ENCODE measurements around the gene PDXDC1.
A peak's percentile ranks its signal among the peaks of the same experiment; 100 is the strongest.
"Not testable (repeated sequence)": the region's sequence is repeated elsewhere in the genome, so short reads cannot be mapped to it uniquely, and the experiment has no call there.

PDXDC1 gene

DNA sequence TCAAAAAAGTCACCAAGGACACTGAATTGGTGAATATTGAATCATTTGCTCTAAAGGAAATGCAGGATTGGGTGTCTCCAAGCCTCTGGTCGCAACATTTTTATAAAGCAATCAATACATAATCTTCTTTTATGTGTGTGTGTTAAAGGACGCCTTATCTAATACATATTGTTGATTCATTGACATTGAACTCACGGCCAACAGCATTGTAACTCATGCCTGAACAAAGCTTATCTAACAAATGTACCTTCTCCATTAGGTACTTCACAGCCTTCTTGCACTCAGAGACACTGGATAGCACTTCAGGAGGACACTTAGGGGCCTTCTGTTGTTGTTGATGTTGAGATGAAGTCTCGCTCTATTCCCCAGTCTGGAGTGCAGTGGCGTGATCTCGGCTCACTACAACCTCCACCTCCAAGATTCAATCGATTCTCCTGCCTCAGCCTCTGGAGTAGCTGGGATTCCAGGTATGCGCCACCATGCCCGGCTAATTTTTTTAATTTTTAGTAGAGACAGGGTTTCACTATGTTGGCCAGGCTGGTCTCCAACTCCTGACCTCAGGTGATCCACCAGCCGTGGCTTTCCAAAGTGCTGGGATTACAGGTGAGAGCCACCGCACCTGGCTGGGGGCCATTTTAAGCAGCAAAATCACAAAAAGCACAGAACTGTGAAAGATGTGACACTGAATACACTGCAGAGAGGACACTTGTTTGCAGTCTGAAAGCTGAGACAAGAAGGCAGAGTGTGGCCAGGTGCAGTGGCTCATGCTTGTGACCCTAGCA lies 13.2 kb upstream of the PDXDC1 start:
- Mint-ChIP-seq H3K36me3 (no peaks in the 10 kb centered on the region), H3K4me3 (no peak overlapping the region), H3K27me3 (peaks cover 50% of the 10 kb centered on the region), H3K9me3 (no peaks in the 10 kb centered on the region), H3K27ac (no peak overlapping the region), H3K4me1 (no peaks in the 10 kb centered on the region)
- DNase-seq = no peak
- CTCF ChIA-PET = no interaction called here

DNA sequence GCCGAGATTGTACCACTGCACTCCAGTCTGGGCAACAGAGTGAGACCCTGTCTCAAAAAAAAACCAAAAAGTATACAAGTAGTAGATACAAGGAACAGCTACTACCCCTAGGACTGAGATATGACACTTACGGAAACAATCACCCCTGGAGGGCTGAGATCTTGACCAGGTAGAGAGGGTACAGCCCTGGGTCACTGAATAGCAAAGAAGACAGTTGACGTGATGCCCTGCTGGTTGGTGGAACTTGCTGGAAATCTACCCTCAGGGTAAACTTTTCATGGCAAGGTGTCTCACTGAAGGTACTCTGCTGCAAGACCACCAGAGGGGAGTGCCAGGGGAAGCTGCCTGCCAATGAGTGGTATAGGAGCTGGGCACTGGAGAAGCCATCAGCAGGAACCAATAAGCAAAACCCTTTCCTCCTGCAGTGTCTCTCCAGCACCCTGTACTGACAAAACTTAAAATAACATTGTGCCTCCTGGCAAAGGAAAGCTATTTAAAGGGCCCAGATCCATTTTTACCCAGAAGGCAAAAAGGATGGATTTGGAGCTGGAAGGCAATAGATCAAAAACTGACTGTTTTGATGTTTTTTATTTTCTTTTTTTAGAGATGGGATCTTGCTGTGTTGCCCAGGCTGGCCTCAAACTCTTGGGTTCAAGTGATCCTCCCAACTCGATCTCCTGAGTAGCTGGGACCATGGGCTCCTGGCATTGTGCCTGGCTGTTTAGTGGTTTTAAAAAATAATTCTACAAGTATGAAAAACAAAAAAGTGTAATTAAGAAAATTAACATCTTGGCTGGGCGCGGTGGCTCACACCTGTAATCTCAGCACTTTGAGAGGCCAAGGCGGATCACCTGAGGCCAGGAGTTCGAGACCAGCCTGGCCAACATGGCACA lies 11.3 kb upstream of the PDXDC1 start:
- no peaks in the 10 kb centered on the region for H3K4me1 Mint-ChIP-seq
- H3K27ac Mint-ChIP-seq = no peak overlapping the region
- CTCF ChIA-PET = interaction anchor here (0.8 kb wide), 1 partner anchor 10 kb away, joined by 3 read pairs; no protein-coding TSS in a partner anchor
- no peak for DNase-seq
- no peaks in the 10 kb centered on the region for H3K9me3 Mint-ChIP-seq
- no peaks in the 10 kb centered on the region for H3K36me3 Mint-ChIP-seq
- peaks cover 55% of the 10 kb centered on the region for H3K27me3 Mint-ChIP-seq
- no peak overlapping the region for H3K4me3 Mint-ChIP-seq

DNA sequence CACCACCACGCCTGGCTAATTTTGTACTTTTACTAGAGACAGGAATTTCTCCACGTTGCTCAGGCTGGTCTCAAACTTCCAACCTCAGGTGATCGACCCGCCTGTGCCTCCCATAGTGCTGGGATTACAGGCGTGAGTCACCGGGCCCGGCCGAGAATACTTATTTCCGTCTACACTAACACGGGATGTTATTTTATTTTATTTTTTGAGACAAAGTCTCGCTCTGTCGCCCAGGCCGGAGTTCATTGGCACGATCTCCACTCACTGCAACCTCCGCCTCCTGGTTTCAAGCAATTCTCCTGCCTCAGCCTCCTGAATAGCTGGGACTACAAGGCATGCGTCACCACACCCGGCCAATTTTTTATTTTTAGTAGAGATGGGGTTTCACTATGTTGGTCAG lies 9.5 kb upstream of the PDXDC1 start:
- Mint-ChIP-seq H3K4me3 (no peak overlapping the region), H3K27me3 (peaks cover 52% of the 10 kb centered on the region), H3K9me3 (no peaks in the 10 kb centered on the region), H3K36me3 (no peaks in the 10 kb centered on the region), H3K4me1 (no peaks in the 10 kb centered on the region), H3K27ac (no peak overlapping the region)
- CTCF ChIA-PET = no interaction called here
- no peak for DNase-seq

DNA sequence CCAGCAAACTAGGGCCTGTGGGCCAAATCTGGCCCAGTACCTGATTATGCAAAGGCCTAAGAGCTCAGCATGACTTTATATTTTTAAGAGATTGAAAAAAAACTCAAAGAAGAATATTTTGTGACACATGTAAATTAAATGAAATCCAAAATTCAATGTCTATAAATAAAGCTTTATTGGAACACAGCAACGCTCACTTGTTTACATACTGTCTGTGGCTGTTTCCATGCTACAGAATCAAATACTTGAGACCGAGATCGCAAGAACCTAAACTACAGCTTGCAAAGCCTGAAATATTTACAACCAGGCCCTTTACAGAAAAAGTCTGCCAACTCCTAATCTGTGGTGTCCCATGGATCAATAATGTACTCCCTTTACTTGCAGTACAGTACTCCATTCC lies 5.0 kb upstream of the PDXDC1 start:
- H3K36me3 Mint-ChIP-seq, DNase-seq, H3K27ac Mint-ChIP-seq, H3K9me3 Mint-ChIP-seq, H3K4me1 Mint-ChIP-seq, H3K4me3 Mint-ChIP-seq, CTCF ChIA-PET: not testable (repeated sequence)
- peaks cover 21% of the 10 kb centered on the region for H3K27me3 Mint-ChIP-seq

DNA sequence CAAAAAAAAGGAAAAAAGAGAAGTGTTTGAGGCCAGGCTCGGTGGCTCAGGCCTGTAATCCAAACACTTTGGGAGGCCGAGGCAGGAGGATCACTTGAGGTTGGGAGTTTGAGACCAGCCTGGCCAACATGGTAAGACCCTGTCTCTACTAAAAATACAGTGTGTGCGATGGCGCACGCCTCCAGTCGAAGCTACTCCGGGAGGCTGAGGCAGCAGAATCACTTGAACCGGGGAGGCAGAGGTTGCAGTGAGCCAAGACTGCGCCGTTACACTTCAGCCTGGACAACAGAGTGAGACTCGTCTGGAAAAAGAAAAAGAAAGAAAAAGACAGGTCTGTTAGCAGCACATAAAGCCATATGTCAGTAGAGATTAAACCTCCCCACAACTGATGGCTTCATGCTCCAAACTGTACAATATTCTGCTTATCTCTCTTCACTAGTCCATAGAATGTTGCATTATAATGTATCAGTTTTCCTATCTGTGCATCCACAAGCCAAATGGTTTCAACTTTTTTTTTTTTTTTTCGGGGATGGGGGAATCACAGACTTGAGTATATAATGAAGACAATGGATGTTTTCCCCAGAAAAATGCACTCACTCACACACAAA lies 3.1 kb upstream of the PDXDC1 start:
- not testable (repeated sequence) for H3K27ac Mint-ChIP-seq

DNA sequence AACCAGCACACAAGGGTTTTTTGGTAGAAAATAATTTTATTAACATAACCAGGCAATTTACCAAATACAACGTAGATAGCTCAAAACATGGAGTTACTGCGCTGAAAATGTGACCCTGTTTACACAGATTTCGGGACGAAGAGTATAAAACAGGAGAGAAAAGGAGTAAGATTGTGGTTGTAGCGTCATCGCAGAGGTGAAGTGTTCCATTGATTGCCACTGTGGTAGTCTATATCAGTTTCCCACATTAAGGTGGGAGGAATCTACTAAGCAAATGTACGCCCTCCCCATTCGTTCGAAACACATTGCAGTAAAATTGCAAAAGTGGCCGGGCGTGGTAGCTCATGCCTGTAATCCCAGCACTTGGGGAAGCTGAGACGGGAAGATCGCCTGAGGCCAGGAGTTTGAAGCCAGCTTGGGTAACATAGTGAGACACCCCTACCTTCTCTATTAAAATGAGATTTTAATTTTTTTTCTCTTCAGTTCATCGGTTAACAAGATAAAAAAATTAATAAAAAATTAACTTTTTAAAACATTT lies 972 bp upstream of the PDXDC1 start:
- not testable (repeated sequence) for H3K9me3 Mint-ChIP-seq, H3K27me3 Mint-ChIP-seq, H3K4me1 Mint-ChIP-seq, DNase-seq, H3K36me3 Mint-ChIP-seq
- Mint-ChIP-seq H3K4me3 (peak overlapping the region; percentile 89), H3K27ac (peak overlapping the region; percentile 24)
- CTCF ChIA-PET = interaction anchor here (1.0 kb wide), 1 partner anchor 11 kb away, joined by 3 read pairs; no protein-coding TSS in a partner anchor

More for the DNA sequence above, 3.1 kb upstream of the PDXDC1 start:
- H3K27me3 Mint-ChIP-seq = peaks cover 14% of the 10 kb centered on the region
- H3K36me3 Mint-ChIP-seq, H3K9me3 Mint-ChIP-seq, CTCF ChIA-PET, H3K4me1 Mint-ChIP-seq, DNase-seq, H3K4me3 Mint-ChIP-seq: not testable (repeated sequence)

DNA sequence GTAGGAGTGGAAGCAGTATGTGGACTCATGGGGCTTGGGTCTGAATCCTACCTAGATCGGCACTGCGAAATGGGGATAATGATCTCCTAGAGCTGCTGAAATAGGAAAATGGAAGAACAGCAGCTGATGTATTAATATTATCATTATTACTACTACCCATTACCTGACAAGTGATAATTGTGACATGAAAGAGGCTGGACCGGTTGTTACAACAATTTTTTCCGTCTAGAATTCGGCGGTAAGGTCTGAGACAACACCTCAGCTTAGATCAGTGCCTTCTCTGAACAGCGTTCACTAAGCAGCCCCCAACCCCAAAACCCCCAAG lies 533 bp upstream of the PDXDC1 start:
- H3K4me3 Mint-ChIP-seq = peak overlapping the region; percentile 89
- H3K27me3 Mint-ChIP-seq, DNase-seq, H3K36me3 Mint-ChIP-seq, CTCF ChIA-PET, H3K4me1 Mint-ChIP-seq, H3K9me3 Mint-ChIP-seq: not testable (repeated sequence)
- H3K27ac Mint-ChIP-seq = peak overlapping the region; percentile 86

DNA sequence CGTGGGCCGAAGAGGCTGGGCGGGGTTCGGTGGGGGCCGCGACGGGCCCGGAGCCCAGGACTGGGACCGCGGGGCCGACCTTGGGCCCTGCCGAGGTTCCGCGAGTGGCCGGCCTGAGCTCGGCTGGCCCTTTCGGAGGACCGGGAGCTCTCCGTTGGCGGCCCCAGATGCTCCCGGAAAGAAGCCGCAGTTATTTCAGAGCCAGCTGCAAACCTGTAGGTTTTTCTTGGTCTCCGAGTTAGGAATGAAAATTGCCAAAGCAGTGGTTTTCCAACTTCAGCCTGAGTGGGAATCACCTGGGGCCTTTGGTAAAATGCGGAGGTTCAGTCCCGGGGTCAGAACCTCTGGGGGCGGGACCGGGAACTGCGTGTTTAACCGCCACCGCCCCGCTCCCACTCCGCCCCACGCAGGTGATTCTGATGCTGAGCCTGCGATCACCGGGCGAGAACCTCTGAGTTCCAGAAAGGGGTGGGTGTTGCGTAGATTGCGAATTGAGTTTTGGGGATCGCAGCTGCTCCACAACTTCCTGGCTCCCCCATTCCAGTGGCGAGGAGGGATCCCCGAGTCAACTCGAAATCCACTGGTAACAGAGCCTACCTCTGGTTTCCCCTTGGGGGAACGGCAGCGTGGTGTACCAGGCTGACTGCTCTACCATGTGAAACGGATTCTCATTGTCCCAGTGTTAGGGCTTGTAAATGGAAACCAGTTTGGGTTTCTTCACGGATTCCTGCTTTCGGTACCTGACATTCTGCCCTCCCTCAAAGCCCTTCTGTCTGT lies 780 bp downstream of the PDXDC1 start:
- H3K27ac Mint-ChIP-seq = peak overlapping the region; percentile 80
- H3K9me3 Mint-ChIP-seq, H3K36me3 Mint-ChIP-seq, CTCF ChIA-PET, H3K4me1 Mint-ChIP-seq, H3K27me3 Mint-ChIP-seq: not testable (repeated sequence)
- peak; percentile 76 for DNase-seq
- peak overlapping the region; percentile 86 for H3K4me3 Mint-ChIP-seq

DNA sequence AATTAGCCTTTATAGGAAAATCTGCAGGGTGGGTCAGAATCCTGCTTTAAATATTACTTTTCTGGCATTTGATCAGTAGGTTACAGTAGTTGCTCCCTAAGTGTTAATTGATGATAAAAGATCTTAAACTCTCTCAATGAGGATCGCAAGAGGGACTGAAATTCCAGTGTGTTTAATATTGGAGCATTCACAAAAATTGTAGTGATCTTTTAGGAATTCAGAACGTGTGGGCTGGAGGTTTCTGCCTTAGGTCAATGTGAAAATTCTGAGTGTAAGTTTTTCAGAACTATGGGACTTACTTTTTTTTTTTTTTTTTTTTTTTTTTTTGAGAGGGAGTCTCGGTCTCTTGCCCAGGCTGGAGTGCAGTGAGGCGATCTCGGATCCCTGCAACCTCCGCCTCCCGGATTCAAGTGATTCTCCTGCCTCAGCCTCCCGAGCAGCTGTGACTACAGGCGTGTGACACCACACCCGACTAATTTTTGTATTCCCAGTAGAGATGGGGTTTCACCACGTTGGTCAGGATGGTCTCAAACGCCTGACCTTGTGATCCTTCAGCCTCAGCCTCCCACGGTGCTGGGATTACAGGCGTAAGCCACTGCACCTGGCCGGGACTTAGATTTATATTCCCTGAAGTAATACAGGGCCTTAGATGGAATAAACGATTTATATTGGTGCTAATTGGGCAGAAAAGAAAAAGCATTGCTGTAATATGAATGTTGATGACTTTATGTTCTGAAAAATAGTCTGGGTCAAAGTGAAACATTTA lies 2.3 kb downstream of the PDXDC1 start:
- H3K4me3 Mint-ChIP-seq, CTCF ChIA-PET, H3K27ac Mint-ChIP-seq, DNase-seq, H3K36me3 Mint-ChIP-seq, H3K27me3 Mint-ChIP-seq, H3K9me3 Mint-ChIP-seq, H3K4me1 Mint-ChIP-seq: not testable (repeated sequence)

DNA sequence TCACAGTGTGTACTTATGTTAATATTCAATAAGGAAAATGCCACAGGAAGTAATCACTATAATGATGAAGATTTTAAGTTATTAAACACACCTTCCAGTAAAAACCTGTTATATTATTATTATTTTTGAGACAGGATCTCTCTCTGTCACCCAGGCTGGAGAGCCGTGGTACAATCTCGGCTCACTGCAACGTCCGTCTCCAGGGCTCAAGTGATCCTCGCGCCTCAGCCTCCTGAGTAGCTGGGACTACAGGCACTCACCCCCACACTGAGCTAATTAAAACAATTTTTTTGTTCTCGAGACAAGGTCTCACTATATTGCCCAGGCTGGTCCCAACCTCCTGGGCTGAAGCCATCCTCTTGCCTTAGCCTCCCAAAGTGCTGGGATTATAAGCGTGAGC lies 3.5 kb downstream of the PDXDC1 start:
- H3K27ac Mint-ChIP-seq, H3K4me1 Mint-ChIP-seq, H3K36me3 Mint-ChIP-seq, CTCF ChIA-PET, DNase-seq, H3K4me3 Mint-ChIP-seq, H3K27me3 Mint-ChIP-seq, H3K9me3 Mint-ChIP-seq: not testable (repeated sequence)

DNA sequence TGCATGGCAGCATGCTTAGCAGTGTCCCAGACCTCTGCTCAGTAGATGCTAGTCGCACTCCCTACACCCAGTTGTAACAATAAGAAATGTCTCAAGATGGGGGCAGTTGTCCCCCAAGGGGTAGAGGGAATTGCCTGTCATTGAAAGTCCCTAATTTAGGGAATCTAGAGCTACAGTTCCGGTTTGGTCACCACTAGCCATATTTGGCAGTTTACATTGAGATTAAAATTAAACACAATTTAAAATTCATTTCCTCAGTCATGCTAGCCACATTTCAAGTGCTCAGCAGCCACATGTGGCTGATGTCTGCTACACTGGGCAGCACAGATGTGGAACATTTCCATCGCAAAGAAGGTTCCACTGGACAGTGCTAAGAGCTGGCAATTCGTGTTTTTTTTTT lies 4.1 kb downstream of the PDXDC1 start:
- H3K9me3 Mint-ChIP-seq, H3K36me3 Mint-ChIP-seq, CTCF ChIA-PET, H3K27me3 Mint-ChIP-seq, H3K4me3 Mint-ChIP-seq, H3K4me1 Mint-ChIP-seq, DNase-seq, H3K27ac Mint-ChIP-seq: not testable (repeated sequence)

DNA sequence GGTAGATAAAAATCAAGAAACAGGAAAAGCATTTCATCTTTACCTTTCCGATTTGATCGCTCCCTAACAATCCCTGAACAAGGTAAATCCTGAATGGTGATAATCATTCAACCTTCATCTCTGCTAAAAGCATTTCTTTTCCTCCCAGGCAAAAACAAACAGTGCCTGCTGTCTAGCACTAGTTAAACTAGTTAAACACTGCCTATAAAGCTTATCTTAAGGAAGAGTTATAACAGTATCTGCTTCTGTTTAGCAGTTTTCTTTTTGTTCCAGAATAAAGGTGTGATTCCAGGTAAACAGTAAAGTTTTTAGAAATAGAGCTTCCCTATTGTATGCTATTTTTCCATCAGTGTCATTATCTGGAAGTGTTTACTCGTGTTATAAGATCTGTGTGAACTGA lies 6.4 kb downstream of the PDXDC1 start:
- H3K9me3 Mint-ChIP-seq, H3K27ac Mint-ChIP-seq, DNase-seq, H3K27me3 Mint-ChIP-seq, H3K36me3 Mint-ChIP-seq, H3K4me1 Mint-ChIP-seq, H3K4me3 Mint-ChIP-seq, CTCF ChIA-PET: not testable (repeated sequence)

DNA sequence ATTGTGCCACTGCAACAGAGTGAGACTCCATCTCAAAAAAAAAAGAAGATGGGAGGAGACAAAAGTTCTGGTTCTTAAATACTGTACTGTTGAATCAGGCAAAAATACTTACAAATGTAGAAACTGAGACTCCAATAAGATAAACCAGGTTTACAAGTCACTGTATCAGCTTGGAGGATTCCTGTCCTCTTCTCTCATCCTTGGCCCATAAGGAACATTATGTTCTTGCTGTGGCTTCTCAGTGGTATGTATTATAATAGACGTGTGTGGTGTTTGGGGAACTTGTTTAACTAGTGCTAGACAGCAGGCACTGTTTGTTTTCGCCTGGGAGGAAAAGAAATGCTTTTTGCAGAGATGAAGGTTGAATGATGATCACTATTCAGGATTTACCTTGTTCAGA lies 7.7 kb downstream of the PDXDC1 start:
- H3K4me3 Mint-ChIP-seq, H3K27ac Mint-ChIP-seq, DNase-seq, H3K9me3 Mint-ChIP-seq, H3K4me1 Mint-ChIP-seq, CTCF ChIA-PET, H3K27me3 Mint-ChIP-seq: not testable (repeated sequence)
- peaks cover 11% of the 10 kb centered on the region for H3K36me3 Mint-ChIP-seq
